ENCODE measurements around the gene B4GALT4.
"Not testable (repeated sequence)": the region's sequence is repeated elsewhere in the genome, so short reads cannot be mapped to it uniquely, and the experiment has no call there.

B4GALT4 gene

DNA sequence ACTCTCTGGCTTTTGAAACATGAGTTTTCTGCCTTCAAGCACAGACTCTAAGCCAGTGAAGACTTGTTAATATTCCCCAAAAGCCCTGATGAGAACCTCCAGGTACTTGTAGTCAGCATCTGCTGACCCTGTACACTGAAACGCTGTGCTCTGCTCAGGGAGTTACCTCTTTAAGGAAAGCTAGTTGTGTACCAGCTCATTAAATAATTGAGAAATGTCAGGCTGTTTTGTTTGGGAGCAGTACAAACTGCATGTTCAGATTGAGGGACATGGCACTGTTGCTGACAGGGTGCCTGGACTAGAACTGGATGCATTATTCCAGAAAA lies 45.6 kb downstream of the B4GALT4 start:
- DNase-seq (ENCODE audit: low spot score) = no peak

DNA sequence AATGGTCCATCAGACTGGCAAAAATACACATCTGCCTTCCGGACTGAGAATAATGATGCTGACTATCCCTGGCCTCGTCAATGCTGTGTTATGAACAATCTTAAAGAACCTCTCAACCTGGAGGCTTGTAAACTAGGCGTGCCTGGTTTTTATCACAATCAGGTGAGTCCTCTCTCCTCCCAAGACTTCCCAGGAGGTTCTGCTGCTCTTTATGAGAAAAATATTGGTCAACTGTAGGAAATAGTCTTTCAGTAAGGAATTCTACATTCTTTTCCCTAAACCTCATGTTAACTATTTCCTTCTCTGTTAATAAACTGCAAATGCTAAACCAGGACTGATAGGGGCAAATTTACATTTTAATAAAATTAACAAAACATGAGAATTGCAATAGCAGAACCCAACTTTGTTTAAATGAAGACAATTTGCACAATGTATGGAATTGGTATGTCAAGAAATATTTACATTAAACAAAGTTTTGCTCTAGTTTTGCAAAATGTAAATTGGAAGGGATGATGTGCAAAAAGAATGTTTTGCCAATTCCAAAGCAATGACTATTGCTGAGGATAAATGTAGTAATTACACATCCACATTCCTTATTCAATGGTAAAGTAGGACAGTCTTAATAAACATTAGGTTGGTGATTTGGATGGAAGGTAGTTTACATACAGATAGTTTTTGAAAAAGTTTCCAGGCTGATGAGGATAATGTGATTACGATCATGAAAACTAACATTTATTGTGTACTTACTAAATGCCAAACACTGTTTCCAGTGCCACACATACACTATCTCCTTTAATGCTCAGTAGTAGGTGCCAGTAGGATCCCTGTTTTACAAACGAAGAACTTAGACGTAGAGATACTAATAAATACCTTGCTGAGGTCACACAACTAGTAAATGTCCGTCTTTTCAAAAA lies 46.2 kb downstream of the B4GALT4 start:
- no peak for DNase-seq (ENCODE audit: low spot score)

GRCh38 chr3:119191800-119192199 lies 48.9 kb downstream of the B4GALT4 start:
- DNase-seq (ENCODE audit: low spot score) = no peak

GRCh38 chr3:119187266-119187665 lies 53.4 kb downstream of the B4GALT4 start:
- no peak for DNase-seq (ENCODE audit: low spot score)

DNA sequence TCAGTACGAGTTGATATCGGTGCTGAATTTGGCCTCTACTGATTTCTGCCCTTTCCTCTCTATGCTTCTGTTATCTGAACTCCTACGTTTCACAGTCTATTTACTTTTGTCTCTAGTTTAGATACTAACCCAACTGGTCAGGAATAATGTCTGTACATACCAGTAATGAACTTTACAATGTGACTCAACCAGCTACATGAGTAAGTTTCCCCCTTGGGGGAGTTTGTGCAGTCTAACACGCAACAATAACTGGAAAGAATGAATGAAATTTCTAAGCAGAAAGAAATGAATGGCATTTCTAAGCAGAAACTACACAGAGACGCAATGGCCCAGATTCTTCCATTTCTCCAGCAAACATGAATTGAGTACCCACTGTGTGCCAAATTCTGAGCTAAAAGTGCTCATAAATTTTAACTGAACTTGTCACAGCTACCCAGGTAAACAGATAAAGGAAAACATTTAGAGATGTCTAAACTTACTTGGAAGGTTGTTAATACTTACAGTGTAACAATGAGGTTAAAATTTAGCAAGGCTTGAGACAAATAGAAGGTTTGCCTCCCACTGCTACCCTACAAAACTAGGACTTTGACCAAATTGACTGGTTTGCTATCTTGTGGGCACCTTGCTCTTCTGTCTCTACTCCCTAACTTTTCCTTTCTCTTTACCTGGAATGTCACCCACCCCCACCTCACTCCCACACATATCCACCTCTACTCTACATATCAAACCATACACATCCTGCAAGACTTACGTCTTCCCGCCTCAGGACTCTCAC lies 55.7 kb downstream of the B4GALT4 start:
- no peak for DNase-seq (ENCODE audit: low spot score)

- DNase-seq (ENCODE audit: low spot score) = no peak
Observed at GRCh38 chr3:119184111-119184510, 56.6 kb downstream of the B4GALT4 start.

DNA sequence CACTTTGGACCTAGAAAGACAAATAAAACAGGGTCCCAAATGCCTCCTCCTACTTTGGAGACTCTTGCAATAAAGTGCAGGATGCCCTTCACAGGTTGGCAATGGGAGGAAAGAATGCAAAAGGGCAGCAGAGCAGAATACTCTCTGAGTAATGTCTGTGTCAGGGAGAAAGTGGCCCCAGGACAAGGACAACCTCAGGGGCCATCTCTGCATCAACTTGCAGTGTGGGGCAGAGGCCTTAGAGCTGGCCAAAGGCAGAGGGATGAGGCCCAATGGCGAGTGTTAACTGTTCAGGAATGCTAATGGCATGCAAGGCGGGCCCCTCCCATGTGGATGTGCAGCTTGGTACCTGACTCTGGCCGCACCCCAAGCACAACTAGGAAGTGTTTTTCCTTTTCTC lies 58.9 kb downstream of the B4GALT4 start:
- peak; percentile 16 for DNase-seq (ENCODE audit: low spot score)

- DNase-seq (ENCODE audit: low spot score) = no peak
Observed at GRCh38 chr3:119177321-119177720, 63.4 kb downstream of the B4GALT4 start.

- no peak for DNase-seq (ENCODE audit: low spot score)
Observed at GRCh38 chr3:119176778-119177177, 63.9 kb downstream of the B4GALT4 start.

- no peak for DNase-seq (ENCODE audit: low spot score)
Observed at GRCh38 chr3:119175872-119176756, 64.6 kb downstream of the B4GALT4 start.

DNA sequence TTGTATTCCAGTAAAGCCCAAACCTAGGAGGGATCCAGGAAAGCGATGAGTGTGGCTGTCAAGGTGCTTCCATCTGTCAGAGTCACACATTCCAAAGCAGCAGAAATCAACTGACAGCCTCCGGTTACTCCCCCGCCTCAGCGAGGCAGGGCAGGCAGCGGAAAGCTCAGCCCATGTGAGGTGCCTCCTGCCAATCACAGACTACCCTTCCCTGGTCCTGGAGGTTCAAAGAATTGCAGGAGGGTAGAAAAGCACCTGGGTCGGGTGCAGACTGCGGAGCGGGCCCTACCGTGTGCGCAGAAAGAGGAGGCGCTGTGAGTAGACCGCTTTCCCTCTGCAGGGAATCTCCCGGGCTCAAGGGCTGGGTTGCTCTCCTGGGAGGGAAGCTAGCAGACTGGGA lies 67.4 kb downstream of the B4GALT4 start, which contains the start of gene UPK1B:
UPK1B (plus strand) TSS at position 274 of the 400 bp plus-strand sequence. CDS start 13,144 bp downstream, outside the sequence.
- no peak for DNase-seq (ENCODE audit: low spot score)

- no peak for DNase-seq (ENCODE audit: low spot score)
Observed at GRCh38 chr3:119170821-119171220, 69.9 kb downstream of the B4GALT4 start.

- not testable (repeated sequence) for DNase-seq (ENCODE audit: low spot score)
Observed at GRCh38 chr3:119164745-119165144, 75.9 kb downstream of the B4GALT4 start.

All from SW480 (cell line).